Hematopoietic multipotent progenitor cell treated with erythropoietin and hydrocortisone succinate and interleukin-3 and kit ligand, for 6 days (in vitro differentiated cells): Measurements from ENCODE around the gene IGFBP1.

Source experiments
- DNase-seq: peaks from one replicate; pipeline ENCODE4 v3.0.0-alpha.2; 2015

IGFBP1 gene

GRCh38 chr7:45881280-45881758 lies 7.0 kb upstream of the IGFBP1 start:
- DNase-seq = no peak

- DNase-seq = no peak
Measured at GRCh38 chr7:45881759-45882464, 6.4 kb upstream of the IGFBP1 start.

GRCh38 chr7:45882465-45882810 lies 5.8 kb upstream of the IGFBP1 start:
- DNase-seq = no peak

- DNase-seq = no peak
Measured at GRCh38 chr7:45884136-45884535, 4.2 kb upstream of the IGFBP1 start.

- no peak for DNase-seq
Measured at GRCh38 chr7:45885264-45885882, 2.9 kb upstream of the IGFBP1 start.

GRCh38 chr7:45886931-45887667 lies 1.2 kb upstream of the IGFBP1 start:
- DNase-seq = no peak

GRCh38 chr7:45888993-45889366 lies 692 bp downstream of the IGFBP1 start:
- DNase-seq = no peak

GRCh38 chr7:45889367-45890067 lies 1.2 kb downstream of the IGFBP1 start:
- DNase-seq = no peak

GRCh38 chr7:45890125-45890901 lies 2.0 kb downstream of the IGFBP1 start:
- DNase-seq = no peak

GRCh38 chr7:45890902-45891461 lies 2.7 kb downstream of the IGFBP1 start:
- peak; percentile 51 for DNase-seq

- DNase-seq = no peak
Measured at GRCh38 chr7:45891462-45892402, 3.4 kb downstream of the IGFBP1 start.

- DNase-seq = no peak
Measured at GRCh38 chr7:45892407-45893035, 4.2 kb downstream of the IGFBP1 start.

- DNase-seq = no peak
Measured at GRCh38 chr7:45893374-45893995, 5.2 kb downstream of the IGFBP1 start.

- DNase-seq = no peak
Measured at GRCh38 chr7:45893996-45894664, 5.8 kb downstream of the IGFBP1 start.

- DNase-seq = no peak
Measured at GRCh38 chr7:45894665-45895062, 6.4 kb downstream of the IGFBP1 start.

- no peak for DNase-seq
Measured at GRCh38 chr7:45897042-45897690, 8.9 kb downstream of the IGFBP1 start.

- no peak for DNase-seq
Measured at GRCh38 chr7:45898222-45898621, 9.9 kb downstream of the IGFBP1 start.

GRCh38 chr7:45901566-45901965 lies 13.3 kb downstream of the IGFBP1 start:
- DNase-seq = no peak

GRCh38 chr7:45902820-45903219 lies 14.5 kb downstream of the IGFBP1 start:
- no peak for DNase-seq
